ENCODE data around the gene UFSP1. TPM values are rescaled to one million over a fixed set of nuclear protein-coding genes. Genes with fewer than 3 reads are reported as not detected.

UFSP1 gene
- total and polyA plus RNA-seq, 2 experiments from 2014 or later = 3.9 to 16.0 TPM

DNA sequence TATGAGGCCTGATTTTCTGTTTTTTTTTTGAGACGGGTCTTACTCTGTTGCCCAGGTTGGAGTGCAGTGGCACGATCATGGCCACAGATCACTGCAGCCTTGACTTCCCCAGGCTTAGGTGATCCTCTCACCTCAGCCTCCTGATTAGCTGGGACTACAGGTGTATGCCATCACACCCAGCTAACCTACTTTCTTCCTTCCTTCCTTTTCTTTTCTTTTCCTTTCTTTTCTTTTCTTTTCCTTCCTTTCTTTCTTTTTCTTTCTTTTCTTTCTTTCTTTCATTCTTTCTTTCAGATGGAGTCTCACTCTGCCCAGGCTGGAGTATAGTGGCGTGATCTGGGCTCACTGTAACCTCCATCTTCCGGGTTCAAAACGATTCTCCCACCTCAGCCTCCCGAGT is 10.8 kb downstream of the UFSP1 start:
- no peak for DNase-seq (ENCODE audit: low read depth in 1 of 2, low spot score in 1 of 2)
- Histone ChIP-seq H3K9me3 (ENCODE audit: low read depth) (no peaks in the 10 kb centered on the region), H3K27ac (peak overlapping the region; percentile 1), H3K4me1 (ENCODE audit: low read depth) (peaks cover 7% of the 10 kb centered on the region), H3K36me3 (peaks cover 35% of the 10 kb centered on the region), H3K27me3 (no peaks in the 10 kb centered on the region), H3K4me3 (no peak overlapping the region)
- no peak for TF ChIP-seq CTCF (IDR thresholded peaks at IDR 0.05; ENCODE audit: low read depth, low read length)

DNA sequence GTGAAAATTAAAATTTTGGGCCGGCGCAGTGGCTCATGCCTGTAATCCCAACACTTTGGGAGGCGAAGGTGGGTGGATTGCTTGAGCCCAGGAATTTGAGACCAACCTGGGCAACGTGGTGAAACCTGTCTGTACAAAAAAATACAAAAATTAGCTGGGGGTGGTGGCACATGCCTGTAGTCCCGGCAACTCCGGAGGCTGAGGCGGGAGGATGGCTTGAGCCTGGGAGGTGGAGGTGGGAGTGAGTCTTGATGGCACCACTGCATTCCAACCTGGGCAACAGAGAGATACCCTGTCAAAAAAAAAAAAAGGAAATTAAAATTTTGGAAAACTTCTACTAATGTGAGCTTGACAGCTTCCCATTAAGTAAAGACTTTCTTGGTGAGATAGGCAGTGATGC is 11.5 kb downstream of the UFSP1 start:
- Histone ChIP-seq H3K27me3 (no peaks in the 10 kb centered on the region), H3K4me1 (ENCODE audit: low read depth) (peaks cover 5% of the 10 kb centered on the region), H3K4me3 (no peak overlapping the region), H3K9me3 (ENCODE audit: low read depth) (no peaks in the 10 kb centered on the region), H3K27ac (no peak overlapping the region), H3K36me3 (peaks cover 31% of the 10 kb centered on the region)
- TF ChIP-seq CTCF (IDR thresholded peaks at IDR 0.05; ENCODE audit: low read depth, low read length) = no peak
- no peak for DNase-seq (ENCODE audit: low read depth in 1 of 2, low spot score in 1 of 2)

GRCh38 chr7:100875356-100875751 is 14.2 kb downstream of the UFSP1 start:
- no peak for DNase-seq (ENCODE audit: low read depth in 1 of 2, low spot score in 1 of 2)
- peaks cover 22% of the 10 kb centered on the region for H3K36me3 ChIP-seq

DNA sequence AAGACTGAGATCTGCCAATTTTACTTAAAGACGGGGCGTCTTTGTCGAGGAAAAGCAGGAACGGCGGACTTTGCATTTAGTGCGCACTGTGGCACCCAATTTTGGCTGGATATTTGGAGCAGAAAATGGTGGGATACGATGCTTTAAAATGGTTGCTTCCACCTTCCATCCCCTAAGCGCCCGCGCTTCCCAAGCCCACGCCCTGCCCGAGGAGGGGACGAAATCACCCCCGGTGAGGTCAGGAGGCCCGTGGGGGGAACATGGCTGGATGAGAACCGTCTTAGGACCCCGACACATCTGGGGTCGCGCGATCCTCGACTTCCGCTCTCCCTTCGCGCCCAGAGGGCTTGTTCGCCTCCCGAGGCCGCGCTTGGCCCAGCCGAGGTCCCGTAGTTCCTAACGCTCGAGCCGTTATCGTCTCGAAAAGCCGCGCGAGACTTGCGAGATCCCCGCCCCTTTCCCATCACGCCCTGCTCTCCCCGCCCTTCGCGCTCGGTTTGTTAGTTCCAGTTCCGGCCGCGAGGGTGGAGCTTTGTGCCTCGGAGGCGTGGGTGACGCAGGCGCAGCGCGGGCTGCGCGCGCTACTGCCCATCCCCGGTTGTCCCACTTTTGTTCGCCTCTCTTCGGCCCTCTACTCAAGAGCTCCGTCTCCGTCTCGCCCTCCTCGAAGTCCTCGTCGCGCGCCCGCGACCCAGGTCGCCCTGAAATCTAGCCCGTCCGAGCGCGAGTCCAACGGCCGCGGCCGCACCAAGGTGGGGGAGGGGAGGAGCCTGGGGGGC is 14.7 kb downstream of the UFSP1 start, which contains the start of gene SRRT:
SRRT (plus strand) TSS at position 527 of the 779 bp plus-strand sequence. CDS start 488 bp downstream, outside the sequence.
- Histone ChIP-seq H3K36me3 (peaks cover 22% of the 10 kb centered on the region), H3K4me3 (peak within 1 kb of the TSS; percentile 66), H3K27me3 (no peaks in the 10 kb centered on the region), H3K9me3 (ENCODE audit: low read depth) (no peaks in the 10 kb centered on the region), H3K27ac (peak within 1 kb of the TSS; percentile 91), H3K4me1 (ENCODE audit: low read depth) (peaks cover 5% of the 10 kb centered on the region)
- DNase-seq (ENCODE audit: low read depth in 1 of 2, low spot score in 1 of 2) = peak; percentile 99 to 100
- TF ChIP-seq CTCF (IDR thresholded peaks at IDR 0.05; ENCODE audit: low read depth, low read length) = no peak

More at GRCh38 chr7:100875356-100875751, 14.2 kb downstream of the UFSP1 start:
- peak overlapping the region; percentile 90 for H3K27ac ChIP-seq
- no peaks in the 10 kb centered on the region for H3K27me3 ChIP-seq
- H3K9me3 ChIP-seq (ENCODE audit: low read depth) = no peaks in the 10 kb centered on the region
- peaks cover 5% of the 10 kb centered on the region for H3K4me1 ChIP-seq (ENCODE audit: low read depth)
- peak overlapping the region; percentile 66 for H3K4me3 ChIP-seq
- no peak for TF ChIP-seq CTCF (IDR thresholded peaks at IDR 0.05; ENCODE audit: low read depth, low read length)

GRCh38 chr7:100874300-100874576 is 15.3 kb downstream of the UFSP1 start:
- Histone ChIP-seq H3K9me3 (ENCODE audit: low read depth) (no peaks in the 10 kb centered on the region), H3K27me3 (no peaks in the 10 kb centered on the region), H3K27ac (peak overlapping the region; percentile 91), H3K4me1 (ENCODE audit: low read depth) (peaks cover 5% of the 10 kb centered on the region), H3K4me3 (peak overlapping the region; percentile 66), H3K36me3 (peaks cover 21% of the 10 kb centered on the region)
- TF ChIP-seq CTCF (IDR thresholded peaks at IDR 0.05; ENCODE audit: low read depth, low read length) = no peak
- DNase-seq (ENCODE audit: low read depth in 1 of 2, low spot score in 1 of 2) = no peak

Data from cardiac muscle cell (in vitro differentiated cells and primary cell).